K562 (cell line): ENCODE results near the gene RNF103. TPM values are rescaled to one million over a fixed set of nuclear protein-coding genes. Genes with fewer than 3 reads are reported as not detected.

ENCODE experiments used
- ARNT ChIP-seq, 2 experiments: fragments of 450-650 bp; IDR thresholded peaks; 2 replicates each; pipeline ENCODE4 v1.6.1; 2016; ENCODE audit warnings: mild to moderate bottlenecking in 1 of 2
- ATF7 ChIP-seq: fragments of 450-650 bp; IDR thresholded peaks from 2 replicates; pipeline ENCODE4 v1.7.1; 2014; ENCODE audit warnings: mild to moderate bottlenecking, moderate library complexity
- BACH1 ChIP-seq: fragments of 200-800 bp; sonication (Bioruptor generic); IDR thresholded peaks from 2 replicates; pipeline ENCODE4 v1.6.1; 2016; ENCODE audit warnings: missing genetic modification characterization, missing compliant biosample characterization
- E4F1 ChIP-seq: fragments of 250-450 bp; sonication (Bioruptor Pico); IDR thresholded peaks from 2 replicates; pipeline ENCODE4 v1.5.0; 2021; ENCODE audit warnings: mild to moderate bottlenecking, borderline replicate concordance
- ELF4 ChIP-seq: fragments of 450-650 bp; formaldehyde crosslinking; IDR thresholded peaks from 2 replicates; pipeline ENCODE4 v1.4.0; 2022; ENCODE audit warnings: missing genetic modification characterization
- EP300 ChIP-seq: IDR thresholded peaks from 2 replicates; pipeline ENCODE4 v1.6.1; 2012; ENCODE audit warnings: low read length, improper control_type of control experiment
- FOXP4 ChIP-seq: sonication (generic); formaldehyde crosslinking; IDR thresholded peaks from 2 replicates; pipeline ENCODE4 v1.8.0; 2022; ENCODE audit warnings: mild to moderate bottlenecking, missing genetic modification reagents, borderline replicate concordance
- HMGN3 ChIP-seq: IDR thresholded peaks from 2 replicates; pipeline ENCODE4 v1.6.1; 2011; ENCODE audit warnings: borderline replicate concordance, low read depth, mild to moderate bottlenecking, mixed read lengths, low read length; ENCODE audit not compliant: insufficient read length; ENCODE audit errors: extremely low read depth
- ILK ChIP-seq: fragments of 450-650 bp; IDR thresholded peaks from 2 replicates; pipeline ENCODE4 v1.6.1; 2016; ENCODE audit warnings: missing genetic modification characterization, low read depth, mild to moderate bottlenecking, missing compliant biosample characterization, moderate library complexity, borderline replicate concordance
- MAFF ChIP-seq: IDR thresholded peaks from 2 replicates; pipeline ENCODE4 v1.6.1; 2012; ENCODE audit warnings: low read length, improper control_type of control experiment
- NCOA6 ChIP-seq: fragments of 450-650 bp; IDR thresholded peaks from 2 replicates; pipeline ENCODE4 v1.6.1; 2017; ENCODE audit warnings: mild to moderate bottlenecking
- PURB ChIP-seq: sonication (generic); formaldehyde crosslinking; IDR thresholded peaks from 2 replicates; pipeline ENCODE4 v1.9.0; 2021; ENCODE audit warnings: low read depth, mild to moderate bottlenecking, missing genetic modification reagents
- SAP30 ChIP-seq: fragments of 200-600 bp; sonication (generic); IDR thresholded peaks from 2 replicates; pipeline ENCODE4 v1.6.1; 2012; ENCODE audit warnings: borderline replicate concordance, low read depth, mild to moderate bottlenecking, moderate library complexity, low read length, control low read depth, inconsistent platforms; ENCODE audit not compliant: insufficient read depth, poor library complexity, severe bottlenecking
- SMAD1 ChIP-seq: fragments of 150-350 bp; IDR thresholded peaks from 2 replicates; pipeline ENCODE4 v1.6.1; 2014; ENCODE audit warnings: low read length, low read depth; ENCODE audit not compliant: partially characterized antibody
- SMARCB1 ChIP-seq: IDR thresholded peaks from 2 replicates; pipeline ENCODE4 v1.6.1; 2011; ENCODE audit warnings: improper control_type of control experiment, low read depth; ENCODE audit not compliant: insufficient read length
- SMARCE1 ChIP-seq: fragments of 450-650 bp; IDR thresholded peaks from 2 replicates; pipeline ENCODE4 v1.7.1; 2016; ENCODE audit warnings: mild to moderate bottlenecking
- SRSF1 ChIP-seq: fragments of 200-400 bp; formaldehyde crosslinking; IDR thresholded peaks from 2 replicates; pipeline ENCODE4 v1.6.1; 2017; ENCODE audit warnings: mild to moderate bottlenecking, low read depth, low read length, moderate library complexity
- ZBTB11 ChIP-seq, 3 experiments: fragments of 200-800 bp in 1 of 3; fragments of 250-450 bp in 1 of 3; fragments of 450-650 bp in 1 of 3; sonication (Bioruptor Pico) in 1 of 3; sonication (Bioruptor generic) in 1 of 3; formaldehyde crosslinking in 1 of 3; IDR thresholded peaks; 2 replicates each; pipeline versions ENCODE4 v1.6.1 to v1.8.0; 2016 to 2022; ENCODE audit warnings: mild to moderate bottlenecking in 2 of 3, missing genetic modification characterization in 2 of 3, missing compliant biosample characterization in 1 of 3, moderate library complexity in 1 of 3
- ZC3H11A ChIP-seq: IDR thresholded peaks from 2 replicates; pipeline ENCODE4 v1.6.1; 2012; ENCODE audit warnings: low read depth, low read length, improper control_type of control experiment
- polyA plus RNA-seq, 8 experiments: library from polyadenylated mRNA; depleted of rRNA in 4 of 8; stranded (reverse) in 5 of 8; unstranded in 3 of 8; fragments of >200 nt; fragmentation: Nextera tagmentation in 2 of 8; fragmentation: Illumina TruSeq in 1 of 8; extraction: Ambion mirVana in 2 of 8; extraction: Trizol in 1 of 8; gene quantifications; 2 replicates each; pipeline versions ENCODE4 v1.2.1 to v1.2.3, GENCODE V29; 2011 to 2014; ENCODE audit warnings: inconsistent platforms in 1 of 8, missing spikeins in 1 of 8
- total RNA-seq, 7 experiments: library from RNA; depleted of rRNA in 6 of 7; stranded (reverse); fragments of >200 nt in 6 of 7; fragmentation: Illumina TruSeq in 2 of 7; extraction: Trizol in 2 of 7; gene quantifications; 2 replicates each; pipeline versions ENCODE4 v1.2.1 to v1.2.3, GENCODE V29; 2011 to 2021; ENCODE audit warnings: low replicate concordance in 1 of 7

The RNF103 gene
- total and polyA plus RNA-seq, 9 of the 15 experiments (the other 6 are each of a cell fraction or from before 2014, with no cell fraction given) = 1.2 to 6.8 (median 4.6) TPM

GRCh38 chr2:86584151-86584913 lies 39.3 kb downstream of the RNF103 start (continued):
- TF ChIP-seq HMGN3 = no peak
- peak; percentile 34; the same call in 1 of the 2 replicates for TF ChIP-seq ATF7
- no peak for TF ChIP-seq ZC3H11A
- no peak; a peak in 1 of 6 replicates for TF ChIP-seq ZBTB11 (CRISPR knock-in tag; IDR thresholded peaks at IDR 0.05)
- no peak for TF ChIP-seq NCOA6
- TF ChIP-seq ILK (tag) = no peak
- no peak for TF ChIP-seq ELF4
- TF ChIP-seq E4F1 (CRISPR knock-in tag) = no peak
- peak; percentile 84; the same call in 1 of the 2 replicates for TF ChIP-seq BACH1 (tag)
- no peak for TF ChIP-seq ARNT (IDR thresholded peaks at IDR 0.05)
- TF ChIP-seq MAFF = peak; percentile 48; the same call in 1 of the 2 replicates
- TF ChIP-seq EP300 = peak; percentile 76
- TF ChIP-seq SRSF1 = no peak
- TF ChIP-seq SMAD1 = no peak
- TF ChIP-seq PURB (CRISPR knock-in tag) = no peak
- peak; percentile 82 for TF ChIP-seq SMARCE1
- TF ChIP-seq SAP30 = no peak
- no peak for TF ChIP-seq SMARCB1
- TF ChIP-seq FOXP4 (CRISPR knock-in tag) = no peak
